Panc1 (cell line): ENCODE results near the gene MAN2C1. TPM values are rescaled to one million over a fixed set of nuclear protein-coding genes. Genes with fewer than 3 reads are reported as not detected.

Experiments used
- ATAC-seq: fragments of 200-7000 bp; cut with Tn5 transposase; 2 replicates; pipeline ENCODE4 v1.9.1; 2020; ENCODE audit warnings: mild to moderate bottlenecking, moderate library complexity
- Bru-seq: library from RNA; stranded (reverse); fragments of 400-500 nt; gene quantifications from one replicate; lab custom pipeline; 2021; lab: Mats Ljungman, UMichigan
- BruChase-seq, 2 experiments: library from RNA; stranded (reverse); fragments of 400-500 nt; gene quantifications; one replicate each; lab custom pipeline; 2021; lab: Mats Ljungman, UMichigan
- BruUV-seq: library from RNA; stranded (reverse); fragments of 400-500 nt; replicated peaks from 2 replicates; lab custom pipeline; 2021; lab: Mats Ljungman, UMichigan
- CTCF ChIA-PET: fragments of 300-600 bp; sonication (Branson Sonifier 250); formaldehyde crosslinking; loops from one replicate; lab custom pipeline; 2022; ENCODE audit warnings: antibody characterized with exemption; lab: Charles Lee
- POLR2A ChIA-PET: fragments of 300-600 bp; sonication (Branson Sonifier 250); formaldehyde crosslinking; loops from one replicate; lab custom pipeline; 2022; ENCODE audit warnings: antibody characterized with exemption; lab: Charles Lee
- DNase-seq: peaks from one replicate; pipeline ENCODE4 v3.0.0-alpha.2; 2010; ENCODE audit warnings: low read depth, low spot score
- H3K27ac ChIP-seq: 2 replicates; pipeline ENCODE4 v1.5.1; 2011; ENCODE audit warnings: mild to moderate bottlenecking, low read length, inconsistent platforms
- H3K27me3 ChIP-seq: fragments of 200-500 bp; sonication (Bioruptor generic); 2 replicates; pipeline ENCODE4 v1.6.0; 2014; ENCODE audit warnings: low read length, inconsistent platforms; ENCODE audit not compliant: control insufficient read depth, insufficient read depth
- H3K36me3 ChIP-seq: fragments of 200-500 bp; sonication (Bioruptor generic); 2 replicates; pipeline ENCODE4 v1.5.1; 2014; ENCODE audit warnings: inconsistent platforms, mild to moderate bottlenecking, low read length, moderate library complexity; ENCODE audit not compliant: control insufficient read depth, insufficient read depth
- H3K4me1 ChIP-seq: 2 replicates; pipeline ENCODE4 v1.5.1; 2011; ENCODE audit warnings: inconsistent platforms, mild to moderate bottlenecking, low read length, moderate library complexity; ENCODE audit not compliant: control insufficient read depth, insufficient read depth
- H3K4me3 ChIP-seq, 2 experiments: 2 replicates each; pipeline ENCODE4 v1.5.1; 2011 to 2012; ENCODE audit warnings: low read depth in 2 of 2, low read length in 2 of 2, mild to moderate bottlenecking in 2 of 2, inconsistent platforms in 1 of 2, moderate library complexity in 1 of 2
- H3K9me3 ChIP-seq: fragments of 200-500 bp; sonication (Bioruptor generic); 2 replicates; pipeline ENCODE4 v1.5.1; 2014; ENCODE audit warnings: low read depth, mild to moderate bottlenecking, inconsistent platforms, low read length, moderate library complexity; ENCODE audit not compliant: control insufficient read depth, insufficient read depth
- POLR2AphosphoS5 ChIP-seq: IDR thresholded peaks from 2 replicates; pipeline ENCODE4 v1.6.1; 2012; ENCODE audit warnings: mild to moderate bottlenecking, low read depth, low read length, moderate library complexity
- SIN3A ChIP-seq: IDR thresholded peaks from 2 replicates; pipeline ENCODE4 v1.6.1; 2012; ENCODE audit warnings: low read depth, mild to moderate bottlenecking, low read length, moderate library complexity, borderline replicate concordance; ENCODE audit not compliant: insufficient read depth
- TCF7L2 ChIP-seq: IDR thresholded peaks from 2 replicates; pipeline ENCODE4 v1.6.1; 2011; ENCODE audit warnings: mild to moderate bottlenecking, low read depth, low read length, inconsistent platforms
- in situ Hi-C: cut with HindIII; loops from 2 replicates; pipeline ENCODE4 v1.10.0; 2016; ENCODE audit warnings: low sequenced_read_pairs, low pct_unique_long_range_greater_than_20kb
- intact Hi-C: fragments of 100-400 bp; cut with micrococcal nuclease; formaldehyde crosslinking; loops from one replicate; pipeline ENCODE4 v1.10.0; 2022; ENCODE audit not compliant: unreplicated experiment
- long read RNA-seq: library from polyadenylated mRNA; unstranded; transcript quantifications from one replicate; pipeline ENCODE4 v2.0.0, GENCODE V29; 2021; ENCODE audit not compliant: unreplicated experiment
- polyA plus RNA-seq: library from polyadenylated mRNA; unstranded; fragments of >200 nt; gene quantifications from one replicate; pipeline ENCODE4 v1.2.1, GENCODE V29; 2012; ENCODE audit warnings: missing spikeins; ENCODE audit not compliant: insufficient read length
- total RNA-seq: library from RNA; stranded (reverse); gene quantifications from one replicate; pipeline ENCODE4 v1.2.1, GENCODE V29; 2021; ENCODE audit not compliant: unreplicated experiment
- TF ChIP-seq, protein P1 (sequence below), 2 experiments: IDR thresholded peaks; 2 replicates each; pipeline ENCODE4 v1.6.1; 2011 to 2012; ENCODE audit warnings: low read depth in 2 of 2, control low read depth in 1 of 2, low read length in 1 of 2, mild to moderate bottlenecking in 1 of 2, moderate library complexity in 1 of 2; ENCODE audit not compliant: insufficient read depth in 1 of 2
- TF ChIP-seq, protein P2 (sequence below): fragments of 450-650 bp; IDR thresholded peaks from 2 replicates; pipeline ENCODE4 v1.5.1; 2017; ENCODE audit warnings: mild to moderate bottlenecking

Gene MAN2C1
- total RNA-seq, result 127 TPM
- 91.4 TPM for polyA plus RNA-seq
- Bru-seq, nascent RNA, result percentile 82 among the genes with signal in this experiment
- percentile 84 among the genes with signal in this experiment for BruChase-seq, experiment 1, labeled RNA remaining after a 2-hour chase
- BruChase-seq, experiment 2, labeled RNA remaining after a 6-hour chase, result percentile 90 among the genes with signal in this experiment
- long read RNA-seq, transcript MAN2C1-201 (26 exons, 3,284 nt), result major isoform, 5 of 67 reads
- long read RNA-seq, partial matches to known transcripts, result 19 of 67 reads
- long read RNA-seq, other reads (novel, unspliced or antisense), result 42 of 67 reads

- BruUV-seq, result no TSS peak
- peak; percentile 84 for DNase-seq
- peaks cover 15% of the 10 kb centered on the region for H3K4me1 ChIP-seq
- H3K9me3 ChIP-seq, result no peaks in the 10 kb centered on the region
- POLR2A ChIA-PET, result interaction anchor here (0.6 to 1.3 kb wide), 5 partner anchors 84 to 324 kb away, joined by 3 to 7 read pairs (median 4); partner anchors contain the start of gene SIN3A
- intact Hi-C loops, result no loop called here
- TF ChIP-seq POLR2AphosphoS5 (peak; percentile 97), SIN3A (no peak; the same call in 1 of the 2 replicates), TCF7L2 (peak; percentile 66)
- TF ChIP-seq, protein P1, sequence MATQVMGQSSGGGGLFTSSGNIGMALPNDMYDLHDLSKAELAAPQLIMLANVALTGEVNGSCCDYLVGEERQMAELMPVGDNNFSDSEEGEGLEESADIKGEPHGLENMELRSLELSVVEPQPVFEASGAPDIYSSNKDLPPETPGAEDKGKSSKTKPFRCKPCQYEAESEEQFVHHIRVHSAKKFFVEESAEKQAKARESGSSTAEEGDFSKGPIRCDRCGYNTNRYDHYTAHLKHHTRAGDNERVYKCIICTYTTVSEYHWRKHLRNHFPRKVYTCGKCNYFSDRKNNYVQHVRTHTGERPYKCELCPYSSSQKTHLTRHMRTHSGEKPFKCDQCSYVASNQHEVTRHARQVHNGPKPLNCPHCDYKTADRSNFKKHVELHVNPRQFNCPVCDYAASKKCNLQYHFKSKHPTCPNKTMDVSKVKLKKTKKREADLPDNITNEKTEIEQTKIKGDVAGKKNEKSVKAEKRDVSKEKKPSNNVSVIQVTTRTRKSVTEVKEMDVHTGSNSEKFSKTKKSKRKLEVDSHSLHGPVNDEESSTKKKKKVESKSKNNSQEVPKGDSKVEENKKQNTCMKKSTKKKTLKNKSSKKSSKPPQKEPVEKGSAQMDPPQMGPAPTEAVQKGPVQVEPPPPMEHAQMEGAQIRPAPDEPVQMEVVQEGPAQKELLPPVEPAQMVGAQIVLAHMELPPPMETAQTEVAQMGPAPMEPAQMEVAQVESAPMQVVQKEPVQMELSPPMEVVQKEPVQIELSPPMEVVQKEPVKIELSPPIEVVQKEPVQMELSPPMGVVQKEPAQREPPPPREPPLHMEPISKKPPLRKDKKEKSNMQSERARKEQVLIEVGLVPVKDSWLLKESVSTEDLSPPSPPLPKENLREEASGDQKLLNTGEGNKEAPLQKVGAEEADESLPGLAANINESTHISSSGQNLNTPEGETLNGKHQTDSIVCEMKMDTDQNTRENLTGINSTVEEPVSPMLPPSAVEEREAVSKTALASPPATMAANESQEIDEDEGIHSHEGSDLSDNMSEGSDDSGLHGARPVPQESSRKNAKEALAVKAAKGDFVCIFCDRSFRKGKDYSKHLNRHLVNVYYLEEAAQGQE (IDR thresholded peaks at IDR 0.05; ENCODE audit: insufficient read depth in 1 of 2, low read depth in 2 of 2, low read length in 1 of 2), result no peak
- TF ChIP-seq, protein P2, sequence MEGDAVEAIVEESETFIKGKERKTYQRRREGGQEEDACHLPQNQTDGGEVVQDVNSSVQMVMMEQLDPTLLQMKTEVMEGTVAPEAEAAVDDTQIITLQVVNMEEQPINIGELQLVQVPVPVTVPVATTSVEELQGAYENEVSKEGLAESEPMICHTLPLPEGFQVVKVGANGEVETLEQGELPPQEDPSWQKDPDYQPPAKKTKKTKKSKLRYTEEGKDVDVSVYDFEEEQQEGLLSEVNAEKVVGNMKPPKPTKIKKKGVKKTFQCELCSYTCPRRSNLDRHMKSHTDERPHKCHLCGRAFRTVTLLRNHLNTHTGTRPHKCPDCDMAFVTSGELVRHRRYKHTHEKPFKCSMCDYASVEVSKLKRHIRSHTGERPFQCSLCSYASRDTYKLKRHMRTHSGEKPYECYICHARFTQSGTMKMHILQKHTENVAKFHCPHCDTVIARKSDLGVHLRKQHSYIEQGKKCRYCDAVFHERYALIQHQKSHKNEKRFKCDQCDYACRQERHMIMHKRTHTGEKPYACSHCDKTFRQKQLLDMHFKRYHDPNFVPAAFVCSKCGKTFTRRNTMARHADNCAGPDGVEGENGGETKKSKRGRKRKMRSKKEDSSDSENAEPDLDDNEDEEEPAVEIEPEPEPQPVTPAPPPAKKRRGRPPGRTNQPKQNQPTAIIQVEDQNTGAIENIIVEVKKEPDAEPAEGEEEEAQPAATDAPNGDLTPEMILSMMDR, result peak; percentile 93
- CTCF ChIA-PET, result interaction anchor here (0.5 to 1.1 kb wide), 13 partner anchors 20 to 451 kb away, joined by 3 to 10 read pairs (median 3); partner anchors contain the start of gene SNX33
- peak within 1 kb of the TSS; percentile 93 for H3K27ac ChIP-seq
- ATAC-seq, result peak; percentile 96
- in situ Hi-C loops, result no loop called here
- H3K4me3 ChIP-seq, result peak within 1 kb of the TSS; percentile 74 to 91
- H3K36me3 ChIP-seq, result peaks cover 20% of the 10 kb centered on the region
- no peaks in the 10 kb centered on the region for H3K27me3 ChIP-seq
Measured at GRCh38 chr15:75367913-75368688, at the start of gene MAN2C1. TSS of gene MAN2C1 (minus strand) at chr15:75368607. CDS start at chr15:75368583, 24 bp downstream.

DNA sequence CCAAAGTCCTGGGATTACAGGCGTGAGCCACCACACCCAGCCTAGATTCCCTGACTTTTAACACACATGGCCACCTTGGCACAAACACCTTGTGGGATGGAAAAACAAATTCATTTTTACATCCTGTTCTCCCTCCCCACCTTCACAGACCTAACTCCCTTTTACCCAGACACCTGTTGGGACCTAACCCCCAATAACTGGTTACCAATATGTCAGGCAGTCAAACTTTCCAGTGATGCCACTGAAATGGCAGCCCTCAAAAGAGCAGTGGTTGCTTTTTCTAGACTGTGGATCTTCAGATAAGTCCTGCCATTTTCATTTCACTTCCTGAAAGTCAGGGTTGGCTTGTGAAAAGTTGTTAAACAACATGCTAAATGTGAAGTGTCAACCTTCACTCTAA, 48.2 kb upstream of the MAN2C1 start:
- H3K4me3 ChIP-seq, result no peak overlapping the region
- no peaks in the 10 kb centered on the region for H3K27me3 ChIP-seq
- ChIA-PET CTCF (interaction anchor here (0.6 kb wide), 1 partner anchor 437 kb away, joined by 5 read pairs; no protein-coding TSS in a partner anchor), POLR2A (no interaction called here)
- H3K4me1 ChIP-seq, result no peaks in the 10 kb centered on the region
- BruUV-seq, result no TSS peak
- H3K9me3 ChIP-seq, result no peaks in the 10 kb centered on the region
- H3K27ac ChIP-seq, result no peak overlapping the region
- TF ChIP-seq POLR2AphosphoS5 (no peak), TCF7L2 (no peak), SIN3A (no peak)
- TF ChIP-seq, protein P2, result no peak
- H3K36me3 ChIP-seq, result peaks cover 20% of the 10 kb centered on the region; the same call in 1 of the 2 replicates
- DNase-seq (no peak), ATAC-seq (no peak)
- in situ Hi-C loops (no loop called here), intact Hi-C loops (no loop called here)
